ENCODE measurements around the gene KCNG2. TPM values are rescaled to one million over a fixed set of nuclear protein-coding genes. Genes with fewer than 3 reads are reported as not detected.
"Not testable (repeated sequence)": the region's sequence is repeated elsewhere in the genome, so short reads cannot be mapped to it uniquely, and the experiment has no call there.

Gene KCNG2
- total RNA-seq, 1 donor from 2014 or later: not detected

DNA sequence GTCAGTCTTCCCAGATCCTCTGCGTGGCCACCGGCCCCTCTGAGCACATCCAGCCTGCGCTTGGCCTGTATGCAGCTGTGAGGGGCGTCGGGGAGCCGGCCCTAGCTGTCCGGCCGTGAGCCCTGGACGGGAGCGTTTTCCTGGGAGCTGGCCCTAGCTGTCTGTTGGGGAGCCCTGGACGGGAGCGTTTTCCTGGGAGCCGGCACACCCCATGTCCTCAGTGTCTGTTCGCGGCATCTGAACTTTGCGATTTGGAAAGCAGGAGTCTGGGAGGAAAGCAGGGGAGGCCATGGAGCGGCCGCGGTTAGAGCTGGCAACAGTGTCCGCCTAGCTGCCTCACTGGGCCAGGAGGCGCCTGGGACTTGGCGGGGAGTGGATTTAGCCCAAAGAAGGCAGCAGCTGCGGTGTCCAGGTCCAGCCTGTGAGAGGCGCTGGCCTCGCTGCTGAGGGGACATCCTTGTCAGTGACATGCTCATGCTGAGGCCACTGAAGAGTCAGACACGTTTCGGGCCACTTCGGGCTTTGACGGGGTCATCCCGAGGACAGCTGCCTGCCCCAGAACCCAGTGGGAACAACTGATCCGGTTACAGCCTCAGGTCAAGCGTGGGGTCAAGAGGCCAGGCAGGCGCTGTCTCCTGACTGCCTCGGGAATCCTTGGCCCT is 75.8 kb downstream of the KCNG2 start:
- intact Hi-C loops (cut with DNase I): no loop called here
- DNase-seq (ENCODE audit: missing footprints): peak; percentile 46
- ATAC-seq: no peak

DNA sequence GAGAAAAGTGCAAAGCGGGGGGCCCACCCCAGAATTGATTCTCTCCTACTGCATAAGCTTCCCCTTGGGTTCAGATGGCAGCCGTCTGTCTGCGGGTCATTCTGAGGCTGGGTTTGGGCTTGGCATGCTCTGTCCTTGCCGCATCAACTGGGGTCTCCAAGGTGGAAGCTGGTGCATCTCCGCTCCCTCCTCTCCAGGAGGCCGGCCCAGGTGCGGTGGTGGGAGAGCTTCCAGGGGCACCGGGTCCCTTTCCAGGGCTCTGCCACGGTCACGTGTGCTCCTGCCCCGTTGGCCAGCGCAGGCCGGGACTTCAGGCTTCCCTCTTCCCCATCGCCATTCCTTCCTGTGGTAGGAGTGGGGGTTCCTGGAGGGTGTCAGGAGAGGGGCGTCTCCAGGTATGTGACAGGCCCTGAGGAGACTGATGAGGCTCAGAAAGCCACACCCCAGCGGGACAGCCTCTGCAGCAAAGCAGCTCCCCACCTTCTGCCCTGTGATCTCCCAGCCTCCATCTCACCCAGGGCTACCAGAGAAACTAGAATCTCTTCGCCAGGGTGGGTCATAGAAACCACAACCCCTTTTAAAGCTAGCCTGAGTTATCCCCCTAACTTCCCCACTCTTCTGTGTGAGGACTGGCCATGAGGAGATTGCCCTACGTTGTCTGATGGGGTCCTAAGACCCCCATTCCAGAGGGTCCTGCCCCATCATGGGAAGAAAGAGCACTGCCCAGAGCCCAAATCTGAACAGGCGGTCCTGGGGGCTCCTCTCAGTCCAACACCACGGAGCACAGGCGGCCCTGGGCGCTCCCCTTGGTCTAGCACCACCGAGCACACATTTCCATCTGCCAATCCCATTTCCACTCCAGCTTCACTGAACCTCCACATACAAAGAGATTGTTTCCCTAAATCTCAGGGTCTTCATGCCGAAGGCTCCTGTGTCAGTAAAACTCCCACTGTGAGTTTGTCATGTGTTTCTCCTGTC is 77.1 kb downstream of the KCNG2 start:
- DNase-seq (ENCODE audit: missing footprints) (peak; percentile 51), ATAC-seq (no peak)
- intact Hi-C loops (cut with DNase I): no loop called here

DNA sequence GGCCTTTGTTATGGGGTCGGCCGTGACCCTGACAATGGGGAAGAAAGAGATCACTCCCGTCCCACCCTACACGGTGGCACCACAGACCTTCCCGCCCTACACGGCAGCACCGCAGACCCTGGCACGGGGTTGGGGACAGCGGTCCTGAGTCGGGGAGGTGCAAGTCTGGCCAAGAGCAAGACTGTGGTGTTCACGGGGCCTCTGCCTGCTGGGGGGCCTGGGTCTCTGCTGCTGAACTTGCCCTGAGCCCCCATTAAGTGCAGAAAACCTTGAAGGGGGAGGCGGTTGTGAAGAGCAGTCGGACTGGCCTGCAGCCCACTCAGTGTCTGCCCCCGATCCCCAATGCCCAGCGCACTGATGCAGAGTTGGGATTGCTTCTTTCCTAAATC is 77.8 kb downstream of the KCNG2 start:
- ATAC-seq (no peak), DNase-seq (ENCODE audit: missing footprints) (peak; percentile 16)
- intact Hi-C loops (cut with DNase I): no loop called here

DNA sequence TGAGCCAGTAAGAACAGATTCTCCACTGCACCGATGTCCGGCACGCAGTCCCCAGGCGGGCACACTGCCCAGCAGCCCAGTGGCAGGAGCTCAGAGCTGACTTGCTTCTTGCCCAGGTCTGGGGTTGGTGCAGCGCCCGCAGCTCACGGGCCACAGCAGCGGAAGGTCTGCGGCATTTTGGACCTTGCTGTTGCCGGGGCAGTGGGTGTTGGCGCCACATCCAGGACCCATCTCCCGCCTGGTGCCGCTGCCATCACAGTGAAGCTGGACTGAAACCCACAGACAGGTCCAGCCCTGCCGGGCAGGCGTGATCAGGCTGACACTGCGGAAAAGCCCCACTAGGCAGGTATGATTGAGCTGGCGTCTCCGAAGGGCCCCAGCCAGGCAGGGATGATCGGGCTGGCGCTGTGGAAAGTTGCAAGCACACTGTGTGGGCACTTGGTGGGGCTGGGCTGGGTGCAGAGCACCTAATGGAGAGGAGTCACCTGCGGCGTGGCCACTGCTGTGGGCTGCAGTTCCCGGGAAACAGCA is 78.3 kb downstream of the KCNG2 start:
- peak; percentile 59 for DNase-seq (ENCODE audit: missing footprints)

DNA sequence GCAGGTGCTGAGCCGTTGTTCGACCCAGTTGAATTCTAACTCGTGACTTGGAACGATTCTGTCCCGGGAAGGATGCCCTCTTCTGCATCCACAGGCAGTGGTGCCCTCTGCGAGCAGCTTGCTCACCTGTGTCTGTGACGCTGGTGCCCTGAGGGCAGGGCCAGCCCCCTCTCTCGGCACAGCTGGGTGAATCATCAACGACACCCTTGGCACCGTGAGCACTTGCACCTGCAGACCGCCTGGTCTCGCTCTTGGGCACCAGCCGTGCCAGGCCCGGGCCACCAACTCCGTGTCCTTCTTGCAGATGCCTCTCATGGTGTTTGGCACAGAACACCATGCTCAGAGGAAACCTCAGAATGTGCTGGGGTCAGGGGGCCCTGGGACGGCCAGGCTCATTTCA is 78.8 kb downstream of the KCNG2 start:
- DNase-seq (ENCODE audit: missing footprints) (peak; percentile 46), ATAC-seq (no peak)
- intact Hi-C loops (cut with DNase I): no loop called here

More for the DNA sequence above, 78.3 kb downstream of the KCNG2 start:
- intact Hi-C loops (cut with DNase I): no loop called here
- ATAC-seq: no peak

DNA sequence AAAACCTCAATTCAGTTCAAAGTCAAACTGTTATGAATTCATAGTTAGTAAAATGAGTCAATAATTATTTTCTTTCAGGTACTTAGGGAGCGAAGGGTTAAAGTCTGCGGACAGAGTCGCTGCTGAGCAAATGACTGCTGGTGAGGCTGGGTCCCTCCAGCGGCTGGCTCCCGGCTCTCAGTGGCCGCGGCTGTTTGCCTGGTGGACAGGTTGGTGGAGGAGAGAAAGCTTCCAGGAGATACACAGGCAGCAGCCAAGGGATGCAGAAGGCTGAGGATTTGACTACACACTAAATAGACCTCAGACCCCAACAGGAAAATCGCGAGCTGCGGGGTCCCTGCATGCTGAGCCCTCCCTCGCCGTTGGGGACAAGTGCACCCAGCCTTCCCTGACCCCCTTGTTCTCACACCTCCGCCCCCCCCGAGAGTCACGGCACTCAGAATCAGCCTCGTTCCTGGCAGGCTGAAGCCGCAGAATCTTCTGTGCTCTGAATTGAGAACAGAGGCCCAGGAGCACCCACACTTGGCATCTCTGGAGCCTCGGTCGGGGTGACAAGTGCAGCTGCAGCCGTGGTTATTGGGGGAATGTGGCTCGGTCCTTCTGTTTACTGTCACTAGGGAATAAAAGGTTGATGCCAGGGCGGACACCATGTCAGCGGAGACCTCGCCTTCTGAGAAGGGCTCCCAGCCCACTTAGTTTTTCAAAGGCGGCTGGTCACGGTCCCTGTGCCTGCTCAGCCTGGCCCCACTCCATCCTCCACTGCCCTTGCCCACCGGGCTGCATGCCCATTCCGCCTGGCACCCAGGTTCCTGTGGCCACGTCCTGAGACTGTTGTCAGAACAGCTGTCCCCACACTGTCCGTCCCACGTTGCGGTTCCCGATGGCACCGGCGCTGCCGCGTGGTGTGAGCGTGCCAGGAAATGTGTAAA is 79.7 kb downstream of the KCNG2 start:
- intact Hi-C loops (cut with DNase I): no loop called here
- ATAC-seq: no peak
- peak; percentile 33 for DNase-seq (ENCODE audit: missing footprints)

DNA sequence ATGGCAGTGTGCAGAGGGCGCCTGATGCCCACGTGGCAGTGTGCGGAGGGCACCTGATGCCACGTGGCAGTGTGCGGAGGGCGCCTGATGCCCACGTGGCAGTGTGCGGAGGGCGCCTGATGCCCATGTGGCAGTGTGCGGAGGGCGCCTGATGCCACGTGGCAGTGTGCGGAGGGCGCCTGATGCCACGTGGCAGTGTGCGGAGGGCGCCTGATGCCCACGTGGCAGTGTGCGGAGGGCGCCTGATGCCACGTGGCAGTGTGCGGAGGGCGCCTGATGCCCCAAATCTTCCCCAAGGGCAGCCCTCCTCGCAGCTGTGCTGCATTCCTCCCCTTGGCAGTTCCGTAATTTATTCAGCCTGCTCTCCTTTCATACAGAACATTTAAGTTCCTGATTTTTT is 80.5 kb downstream of the KCNG2 start:
- DNase-seq (ENCODE audit: missing footprints); ATAC-seq; intact Hi-C loops (cut with DNase I): not testable (repeated sequence)

DNA sequence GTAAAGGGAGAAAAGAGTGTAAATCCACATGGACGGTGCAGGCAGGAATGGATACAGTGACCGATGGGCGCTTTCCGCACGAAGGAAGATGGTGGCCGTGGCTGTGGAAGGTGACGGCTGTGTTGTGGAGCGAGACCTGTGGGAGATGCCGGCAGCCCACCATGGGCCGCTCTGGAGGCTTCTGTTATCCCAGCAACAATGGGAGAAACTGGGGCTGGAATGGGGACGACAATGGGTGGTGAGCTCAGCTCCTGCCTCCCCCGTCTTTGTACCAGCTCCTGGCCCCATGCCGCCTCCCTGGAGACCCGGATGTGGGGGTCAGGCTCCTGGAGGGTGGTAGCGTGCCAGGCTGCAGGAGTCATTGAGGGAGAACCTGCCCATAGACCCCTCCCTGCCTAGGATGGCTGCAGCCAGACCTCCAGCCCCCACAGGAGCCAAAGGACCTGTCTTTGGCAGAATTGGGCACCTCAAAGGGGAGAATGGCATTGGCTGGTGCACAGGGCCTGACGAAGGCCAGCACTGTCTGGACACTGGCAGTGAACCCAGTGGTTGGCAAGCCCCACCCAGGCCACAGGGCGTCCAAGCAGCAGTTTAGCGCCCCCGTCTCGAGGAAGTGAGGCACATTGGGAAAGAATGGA is 81.1 kb downstream of the KCNG2 start:
- intact Hi-C loops (cut with DNase I): no loop called here
- DNase-seq (ENCODE audit: missing footprints) (peak; percentile 41), ATAC-seq (no peak)

DNA sequence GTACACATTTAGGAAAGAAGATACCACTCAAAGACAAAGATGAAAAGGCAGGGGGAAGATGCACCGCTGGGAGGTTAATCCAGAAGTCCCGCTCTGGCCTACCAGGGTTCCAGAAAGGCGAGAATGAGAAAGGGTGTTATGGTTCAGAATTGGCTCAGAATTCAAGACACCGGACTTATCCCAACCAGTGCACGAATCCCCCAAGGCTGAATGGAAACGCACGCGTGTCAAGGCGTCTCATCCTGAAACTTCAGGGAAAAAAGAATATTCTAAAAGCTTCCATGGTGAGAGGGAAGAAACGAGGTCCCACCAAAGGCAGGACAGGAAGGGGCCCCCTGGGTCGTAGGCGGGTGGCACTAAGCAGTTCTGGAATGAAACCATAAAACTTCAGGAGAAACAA is 81.8 kb downstream of the KCNG2 start:
- ATAC-seq (no peak), DNase-seq (ENCODE audit: missing footprints) (peak; percentile 18)
- intact Hi-C loops (cut with DNase I): no loop called here

DNA sequence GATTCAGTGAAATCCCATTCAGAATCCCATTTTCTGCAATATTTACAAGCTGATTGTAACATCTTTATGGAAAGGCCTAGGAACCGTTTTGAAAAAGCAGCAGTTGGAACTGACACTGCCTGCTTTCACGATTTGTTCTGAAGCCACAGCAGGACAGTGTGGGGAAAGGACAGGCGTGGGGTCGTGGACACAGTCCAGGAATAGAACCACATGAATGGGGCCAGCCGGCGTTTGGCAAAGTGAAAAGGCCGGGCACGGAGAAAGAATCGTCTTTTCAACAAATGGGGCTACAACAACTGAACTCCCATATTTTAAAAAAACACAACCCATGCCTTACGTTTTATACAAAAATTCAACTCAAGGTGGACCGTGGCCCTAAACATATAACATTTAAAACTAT is 84.0 kb downstream of the KCNG2 start:
- ATAC-seq (no peak), DNase-seq (ENCODE audit: missing footprints) (no peak)
- intact Hi-C loops (cut with DNase I): no loop called here

DNA sequence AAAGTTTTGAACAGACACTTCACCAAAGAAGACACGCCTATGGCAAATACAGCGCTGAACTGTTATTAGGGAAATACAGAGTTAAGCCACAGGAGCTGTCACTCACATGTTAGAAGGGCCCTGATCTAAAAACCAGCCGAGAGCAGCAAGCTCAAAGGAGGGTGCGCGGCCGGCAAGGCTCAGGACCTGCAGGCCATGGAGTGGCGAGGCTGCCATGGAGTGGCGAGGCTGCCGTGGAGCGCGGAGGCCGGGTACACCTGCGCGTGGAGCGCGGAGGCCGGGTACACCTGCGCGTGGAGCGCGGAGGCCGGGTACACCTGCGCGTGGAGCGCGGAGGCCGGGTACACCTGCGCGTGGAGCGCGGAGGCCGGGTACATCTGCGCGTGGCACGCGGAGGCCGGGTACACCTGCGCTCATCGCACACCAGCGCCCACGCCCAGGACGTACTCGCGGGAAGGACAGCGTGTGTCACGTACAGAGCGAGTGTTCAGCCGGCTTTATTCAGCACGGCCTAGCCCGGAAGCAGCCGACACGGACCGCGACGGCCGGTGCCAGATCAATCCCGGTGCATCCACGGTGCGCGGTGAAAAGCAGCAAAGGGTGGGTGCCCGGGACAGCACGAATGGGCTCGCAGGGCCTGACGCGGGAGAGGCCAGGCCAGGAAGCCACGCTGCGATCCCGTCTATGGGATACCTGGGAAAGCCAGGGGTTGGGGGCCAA is 84.9 kb downstream of the KCNG2 start:
- DNase-seq (ENCODE audit: missing footprints): peak; percentile 66
- intact Hi-C loops (cut with DNase I): no loop called here
- no peak for ATAC-seq

DNA sequence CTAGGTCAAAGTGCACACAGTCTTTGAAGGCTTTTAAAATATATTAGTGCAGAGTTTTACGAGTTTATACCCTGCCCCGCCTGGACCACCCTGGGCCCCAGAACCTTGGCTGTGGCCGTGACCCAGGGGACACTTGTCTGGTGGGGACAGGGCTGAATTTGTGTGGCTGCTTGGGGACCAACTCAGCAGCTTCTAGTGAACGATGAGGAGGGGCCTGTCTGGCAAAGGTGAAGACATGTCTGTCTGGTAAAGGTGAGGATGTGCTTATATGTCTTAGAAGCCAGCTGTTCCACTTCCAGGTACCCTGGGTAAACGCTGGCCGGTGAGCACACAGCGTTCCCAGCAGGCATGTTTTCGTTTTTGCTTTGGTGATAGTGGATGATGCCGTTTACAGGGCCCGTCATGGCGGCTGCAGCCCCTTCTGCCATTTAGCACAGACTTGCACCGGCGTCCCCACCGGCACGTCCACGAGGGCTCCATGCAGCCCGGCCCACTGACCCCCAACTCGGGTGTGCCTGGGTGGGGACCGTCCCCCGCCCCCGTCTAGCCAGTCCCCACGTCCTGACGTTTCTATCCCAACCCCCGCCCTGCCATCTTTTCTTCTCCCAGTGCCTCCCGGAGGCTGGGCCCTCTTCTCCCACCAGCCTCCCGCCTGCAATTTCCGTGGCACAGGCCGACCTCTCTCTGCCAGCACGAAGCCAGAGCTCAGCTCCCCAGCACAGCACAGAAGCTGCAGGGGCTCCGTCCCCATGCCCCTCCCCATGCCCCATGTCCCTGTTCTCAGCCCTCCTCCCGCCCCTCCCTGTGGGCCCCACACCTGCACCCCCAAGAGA is 85.9 kb downstream of the KCNG2 start:
- intact Hi-C loops (cut with DNase I): no loop called here
- ATAC-seq: no peak
- peak; percentile 43 for DNase-seq (ENCODE audit: missing footprints)

DNA sequence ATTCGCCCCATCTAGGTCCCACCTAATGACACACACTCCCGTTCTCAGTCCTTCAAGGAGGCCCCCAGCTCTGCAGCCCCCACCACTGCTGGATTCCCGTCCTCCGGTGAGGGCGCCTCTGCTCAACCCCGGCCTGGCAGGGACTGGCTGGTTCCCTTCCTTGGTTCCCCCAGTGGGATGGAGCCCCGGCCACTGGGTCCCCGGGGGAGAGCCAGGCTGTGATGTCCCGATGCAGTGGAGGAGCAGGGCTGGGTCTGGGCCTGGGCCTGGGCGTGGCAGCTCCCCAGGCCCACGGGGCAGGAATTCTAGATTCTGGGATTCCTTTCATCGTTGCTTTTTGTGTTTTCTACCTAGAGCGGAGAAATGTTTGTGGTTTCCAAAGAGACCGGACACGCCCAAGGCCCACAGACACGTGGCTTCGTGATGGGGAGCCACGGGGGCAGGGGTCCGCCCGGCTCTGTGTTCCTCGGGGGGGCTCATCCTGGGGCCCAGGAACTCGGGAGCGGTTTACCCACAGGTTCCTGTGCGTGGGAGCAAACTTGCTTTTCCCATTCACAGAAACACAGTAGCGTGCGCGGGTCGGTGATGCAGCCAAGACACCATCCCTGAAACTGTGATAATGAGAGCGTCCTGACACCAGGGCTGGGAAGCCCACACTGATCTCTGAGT is 86.7 kb downstream of the KCNG2 start:
- intact Hi-C loops (cut with DNase I): no loop called here
- DNase-seq (ENCODE audit: missing footprints) (peak; percentile 35), ATAC-seq (no peak)

DNA sequence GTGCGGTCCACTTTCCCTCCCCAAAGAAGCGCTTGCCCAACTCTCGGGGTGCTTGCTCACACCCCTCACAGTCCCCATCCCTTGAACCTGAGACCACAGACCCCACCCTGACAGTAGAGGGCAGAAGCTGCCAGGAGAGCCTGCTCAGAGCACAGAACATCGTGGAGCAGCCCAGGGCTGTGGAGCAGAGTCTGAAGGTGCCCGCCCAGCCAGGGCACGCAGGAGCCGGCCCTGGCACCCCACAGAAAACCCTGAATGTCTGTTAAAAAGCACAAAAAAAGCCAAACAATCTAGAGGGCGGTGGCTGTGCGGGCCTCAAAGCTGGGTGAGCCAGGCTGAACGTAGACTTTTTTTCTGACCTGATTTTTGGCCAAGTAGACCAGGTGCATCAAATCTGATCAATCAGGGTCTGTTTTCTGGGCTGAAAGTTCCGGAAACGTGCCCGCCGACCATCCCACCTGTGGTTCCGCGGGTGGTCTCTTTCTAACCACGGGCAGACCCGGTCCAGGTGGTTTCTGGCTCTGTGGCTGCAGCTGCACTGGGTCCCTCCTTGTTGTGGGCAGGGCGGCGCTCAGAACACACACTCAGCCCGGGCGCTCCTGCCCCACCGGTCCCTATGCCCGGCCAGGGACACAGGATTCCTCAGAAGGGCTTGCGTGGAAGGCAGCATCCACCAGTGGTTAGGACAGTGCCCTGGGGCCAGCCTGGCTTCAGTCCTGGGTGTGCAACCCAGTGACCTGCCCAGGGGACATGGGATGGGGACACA is 87.4 kb downstream of the KCNG2 start:
- intact Hi-C loops (cut with DNase I): no loop called here
- ATAC-seq (no peak), DNase-seq (ENCODE audit: missing footprints) (peak; percentile 32)

DNA sequence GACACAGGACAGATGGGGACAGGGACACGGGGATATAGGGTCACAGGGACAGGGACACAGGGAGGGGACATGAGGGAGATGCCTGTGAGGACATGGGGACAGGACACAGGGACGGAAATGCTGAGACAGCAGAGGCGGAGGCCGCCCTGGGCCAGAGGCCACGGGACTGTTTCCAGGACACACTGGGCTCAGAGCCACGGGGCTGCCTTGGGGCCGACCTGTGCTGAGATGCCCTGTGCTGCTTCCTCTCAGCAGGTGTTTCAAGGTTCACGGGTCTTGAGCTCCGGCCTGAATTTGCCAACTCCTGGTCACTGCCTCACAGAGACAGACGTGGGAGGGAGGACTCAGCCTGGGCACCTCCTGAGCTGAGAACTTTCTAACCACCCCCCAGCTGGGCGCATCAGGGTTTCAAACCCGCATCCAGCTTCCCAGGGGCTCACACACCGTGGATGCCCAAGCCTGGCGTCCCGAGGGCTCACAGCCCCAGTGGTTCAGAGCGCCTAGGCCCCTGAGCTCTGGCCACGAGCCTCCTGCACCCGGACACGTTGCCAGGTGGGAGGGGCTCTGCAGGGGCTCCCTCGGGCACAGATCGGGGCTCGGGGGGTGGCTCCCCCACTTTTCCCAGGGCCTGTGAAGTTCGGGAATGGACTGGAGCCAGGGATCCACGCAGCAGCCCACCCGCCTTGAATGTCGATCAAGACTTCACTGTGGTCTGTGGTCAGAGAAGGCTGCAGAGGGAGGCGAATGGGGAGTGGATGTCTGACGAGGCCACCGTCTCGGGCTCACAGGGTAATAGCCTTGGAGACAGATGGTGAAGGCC is 89.7 kb downstream of the KCNG2 start:
- intact Hi-C loops (cut with DNase I): no loop called here
- DNase-seq (ENCODE audit: missing footprints) (peak; percentile 28), ATAC-seq (no peak)
